WTC11 (cell line): Measurements from ENCODE around the gene TMEM9. TPM values are rescaled to one million over a fixed set of nuclear protein-coding genes. Genes with fewer than 3 reads are reported as not detected.

Source experiments
- ATAC-seq: fragments of 200-7000 bp; cut with Tn5 transposase; 2 replicates; pipeline ENCODE4 v1.10.0; 2021; ENCODE audit warnings: mild to moderate bottlenecking, moderate library complexity
- CTCF ChIA-PET: fragments of 300-600 bp; sonication (Branson Sonifier 250); formaldehyde crosslinking; loops from one replicate; lab custom pipeline; 2021; ENCODE audit warnings: antibody characterized with exemption; lab: Charles Lee
- POLR2A ChIA-PET: fragments of 350-600 bp; sonication (Branson Sonifier 250); formaldehyde crosslinking; loops from one replicate; lab custom pipeline; 2021; ENCODE audit warnings: antibody characterized with exemption; lab: Charles Lee
- DNase-seq: peaks from one replicate; pipeline ENCODE4 v3.0.0; 2021; ENCODE audit warnings: low spot score
- H3K27ac Mint-ChIP-seq: 2 replicates; pipeline ENCODE4 v1.8.0; 2021; ENCODE audit warnings: mixed read lengths
- H3K27me3 Mint-ChIP-seq: 2 replicates; pipeline ENCODE4 v1.8.0; 2021; ENCODE audit warnings: low read depth, mild to moderate bottlenecking, moderate library complexity, mixed read lengths
- H3K36me3 Mint-ChIP-seq: 2 replicates; pipeline ENCODE4 v1.8.0; 2021; ENCODE audit warnings: mixed read lengths
- H3K4me1 Mint-ChIP-seq: 2 replicates; pipeline ENCODE4 v1.8.0; 2022; ENCODE audit warnings: mixed read lengths
- H3K4me3 Mint-ChIP-seq: 2 replicates; pipeline ENCODE4 v1.8.0; 2021; ENCODE audit warnings: mild to moderate bottlenecking, moderate library complexity, mixed read lengths
- H3K9me3 Mint-ChIP-seq: 2 replicates; pipeline ENCODE4 v1.8.0; 2021; ENCODE audit warnings: mixed read lengths
- ATF1 ChIP-seq: sonication (generic); formaldehyde crosslinking; IDR thresholded peaks from 2 replicates; pipeline ENCODE4 v1.8.1; 2023; ENCODE audit warnings: mild to moderate bottlenecking, moderate library complexity, missing genetic modification reagents
- CDX4 ChIP-seq: fragments of 250-450 bp; sonication (Bioruptor Pico); IDR thresholded peaks from 2 replicates; pipeline ENCODE4 v1.9.0; 2021; ENCODE audit warnings: moderate library complexity, mild to moderate bottlenecking, inconsistent platforms, borderline replicate concordance
- E2F4 ChIP-seq: sonication (generic); formaldehyde crosslinking; IDR thresholded peaks from 2 replicates; pipeline ENCODE4 v1.8.1; 2022; ENCODE audit warnings: low read depth, mild to moderate bottlenecking, moderate library complexity, missing genetic modification reagents, borderline replicate concordance
- FOXP4 ChIP-seq: sonication (generic); formaldehyde crosslinking; IDR thresholded peaks from 2 replicates; pipeline ENCODE4 v1.8.0; 2022; ENCODE audit warnings: mild to moderate bottlenecking, missing genetic modification reagents
- HMGXB4 ChIP-seq: sonication (generic); formaldehyde crosslinking; IDR thresholded peaks from 2 replicates; pipeline ENCODE4 v1.8.1; 2023; ENCODE audit warnings: mild to moderate bottlenecking, moderate library complexity, missing genetic modification reagents
- IRF1 ChIP-seq: sonication (generic); formaldehyde crosslinking; IDR thresholded peaks from 2 replicates; pipeline ENCODE4 v1.8.0; 2023; ENCODE audit warnings: missing genetic modification reagents
- JAZF1 ChIP-seq: fragments of 250-450 bp; sonication (Bioruptor Pico); IDR thresholded peaks from 2 replicates; pipeline ENCODE4 v1.9.0; 2021; ENCODE audit warnings: moderate library complexity, mild to moderate bottlenecking, inconsistent platforms
- JUN ChIP-seq: sonication (generic); formaldehyde crosslinking; IDR thresholded peaks from 2 replicates; pipeline ENCODE4 v1.8.0; 2023; ENCODE audit warnings: mild to moderate bottlenecking, missing genetic modification reagents
- NFE2L1 ChIP-seq: sonication (generic); formaldehyde crosslinking; IDR thresholded peaks from 2 replicates; pipeline ENCODE4 v1.8.1; 2023; ENCODE audit warnings: missing genetic modification reagents
- NFYB ChIP-seq: sonication (generic); formaldehyde crosslinking; conservative IDR thresholded peaks from 2 replicates; pipeline ENCODE4 v1.8.0; 2022; ENCODE audit warnings: low read depth, missing genetic modification reagents
- NR3C1 ChIP-seq: sonication (generic); formaldehyde crosslinking; conservative IDR thresholded peaks from 2 replicates; pipeline ENCODE4 v1.8.1; 2023; ENCODE audit warnings: low read depth, mild to moderate bottlenecking, missing genetic modification reagents
- OVOL2 ChIP-seq: fragments of 250-450 bp; sonication (Bioruptor Pico); IDR thresholded peaks from 2 replicates; pipeline ENCODE4 v1.9.0; 2021; ENCODE audit warnings: mild to moderate bottlenecking, borderline replicate concordance
- RORB ChIP-seq: fragments of 250-450 bp; sonication (Bioruptor Pico); IDR thresholded peaks from 2 replicates; pipeline ENCODE4 v1.9.0; 2021; ENCODE audit warnings: mild to moderate bottlenecking
- SMAD4 ChIP-seq: sonication (generic); formaldehyde crosslinking; IDR thresholded peaks from 2 replicates; pipeline ENCODE4 v1.8.0; 2022; ENCODE audit warnings: mild to moderate bottlenecking, missing genetic modification reagents
- USF2 ChIP-seq: sonication (generic); formaldehyde crosslinking; IDR thresholded peaks from 2 replicates; pipeline ENCODE4 v1.8.1; 2023; ENCODE audit warnings: mild to moderate bottlenecking, missing genetic modification reagents, moderate library complexity
- ZNF138 ChIP-seq: sonication (generic); formaldehyde crosslinking; conservative IDR thresholded peaks from 2 replicates; pipeline ENCODE4 v1.8.1; 2022; ENCODE audit warnings: mild to moderate bottlenecking, moderate library complexity, missing genetic modification reagents
- ZNF281 ChIP-seq: sonication (generic); formaldehyde crosslinking; IDR thresholded peaks from 2 replicates; pipeline ENCODE4 v1.8.0; 2023; ENCODE audit warnings: mild to moderate bottlenecking, missing genetic modification reagents
- ZNF425 ChIP-seq: fragments of 250-450 bp; sonication (Bioruptor Pico); conservative IDR thresholded peaks from 2 replicates; pipeline ENCODE4 v1.9.0; 2021; ENCODE audit warnings: mild to moderate bottlenecking
- ZNF512 ChIP-seq: sonication (generic); formaldehyde crosslinking; IDR thresholded peaks from 2 replicates; pipeline ENCODE4 v1.8.1; 2022; ENCODE audit warnings: missing genetic modification reagents, borderline replicate concordance
- total RNA-seq: library from RNA; stranded (reverse); gene quantifications from 3 replicates; pipeline ENCODE4 v1.2.3, GENCODE V29; 2021

TMEM9 gene
- total RNA-seq, 1 experiment from 2014 or later = 97.5 TPM

- DNase-seq = no peak
- CTCF ChIA-PET = interaction anchor here (0.5 to 3.0 kb wide), 7 partner anchors 8 to 1082 kb away, joined by 3 to 18 read pairs (median 3); no protein-coding TSS in a partner anchor
- Mint-ChIP-seq H3K27me3 (no peaks in the 10 kb centered on the region), H3K27ac (no peak overlapping the region), H3K36me3 (no peaks in the 10 kb centered on the region), H3K4me3 (no peak overlapping the region), H3K4me1 (peaks cover 6% of the 10 kb centered on the region; the same call in 1 of the 2 replicates), H3K9me3 (no peaks in the 10 kb centered on the region)
- TF ChIP-seq NFE2L1 (no peak), JAZF1 (CRISPR knock-in tag) (no peak), SMAD4 (CRISPR knock-in tag) (no peak), HMGXB4 (CRISPR knock-in tag) (no peak), FOXP4 (CRISPR knock-in tag) (no peak), USF2 (CRISPR knock-in tag) (no peak), CDX4 (CRISPR knock-in tag) (no peak), RORB (no peak), NR3C1 (CRISPR knock-in tag) (no peak), IRF1 (CRISPR knock-in tag) (no peak), ATF1 (CRISPR knock-in tag) (no peak), ZNF512 (CRISPR knock-in tag) (no peak), E2F4 (CRISPR knock-in tag) (no peak)
- ATAC-seq = no peak
- POLR2A ChIA-PET = no interaction called here
Observed at GRCh38 chr1:201088901-201089525, 65.3 kb downstream of the TMEM9 start.

- H3K36me3 Mint-ChIP-seq = no peaks in the 10 kb centered on the region
- no peak for TF ChIP-seq ZNF425
- TF ChIP-seq ZNF281 (CRISPR knock-in tag) = no peak
- no peak for TF ChIP-seq OVOL2 (CRISPR knock-in tag)
- TF ChIP-seq JUN = no peak
- no peak for TF ChIP-seq NFYB (CRISPR knock-in tag)
- no peak for TF ChIP-seq ZNF138 (CRISPR knock-in tag)
- TF ChIP-seq, all 79 proteins: peak for 0
- ATAC-seq (no peak), DNase-seq (no peak)
- CTCF ChIA-PET = interaction anchor here (2.2 kb wide), 1 partner anchor 26 kb away, joined by 13 read pairs; no protein-coding TSS in a partner anchor
- peaks cover 6% of the 10 kb centered on the region; the same call in 1 of the 2 replicates for H3K4me1 Mint-ChIP-seq
- no peaks in the 10 kb centered on the region for H3K27me3 Mint-ChIP-seq
- POLR2A ChIA-PET = no interaction called here
- no peak overlapping the region for H3K27ac Mint-ChIP-seq
- H3K9me3 Mint-ChIP-seq = no peaks in the 10 kb centered on the region
- H3K4me3 Mint-ChIP-seq = no peak overlapping the region
Observed at GRCh38 chr1:201088395-201088794, 65.9 kb downstream of the TMEM9 start.
